Amygdala (tissue), 56 donors: ENCODE measurements around the gene RNF115.
"Not testable (repeated sequence)": the region's sequence is repeated elsewhere in the genome, so short reads cannot be mapped to it uniquely, and the experiment has no call there.

Experiments used
- DNase-seq, 56 donors: peaks; one replicate each; lab custom pipeline; 2025; lab: John Stamatoyannopoulos, UW

Gene RNF115

GRCh38 chr1:145823565-145824498 lies at the start of gene RNF115, which contains the start of gene POLR3C:
TSS of gene RNF115 (minus strand) at chr1:145824095. CDS start at chr1:145823873, 222 bp downstream.
TSS of gene POLR3C (plus strand) at chr1:145824200. CDS start at chr1:145825777, 1,577 bp downstream.
- peak; percentile 28 to 92 (median 80) for DNase-seq

- peak in 46 of 56 donors; percentile 6 to 72 (median 36) for DNase-seq
Measured at GRCh38 chr1:145871994-145872924, 48.4 kb upstream of the RNF115 start.

GRCh38 chr1:145868232-145868631 lies 44.3 kb upstream of the RNF115 start:
- no peak for DNase-seq

- DNase-seq = no peak
Measured at GRCh38 chr1:145863282-145864018, 39.6 kb upstream of the RNF115 start.

GRCh38 chr1:145859491-145860023 lies 35.7 kb upstream of the RNF115 start:
- peak in 55 of 56 donors; percentile 35 to 86 (median 67) for DNase-seq

- peak; percentile 44 to 93 (median 86) for DNase-seq
Measured at GRCh38 chr1:145858901-145859490, 35.1 kb upstream of the RNF115 start, which contains the start of gene PIAS3. TSS of gene PIAS3 (minus strand) at chr1:145859081. CDS start at chr1:145858990, 91 bp downstream.

- DNase-seq = peak in 27 of 56 donors; percentile 18 to 78 (median 40)
Measured at GRCh38 chr1:145858238-145858900, 34.5 kb upstream of the RNF115 start.

- DNase-seq = no peak
Measured at GRCh38 chr1:145857170-145857569, 33.3 kb upstream of the RNF115 start.

GRCh38 chr1:145855426-145855948 lies 31.6 kb upstream of the RNF115 start:
- DNase-seq = no peak

- DNase-seq = no peak
Measured at GRCh38 chr1:145849356-145850160, 25.7 kb upstream of the RNF115 start.

GRCh38 chr1:145847827-145848226 lies 23.9 kb upstream of the RNF115 start:
- DNase-seq = no peak

GRCh38 chr1:145846201-145846612 lies 22.3 kb upstream of the RNF115 start:
- peak in 7 of 56 donors; percentile 6 to 43 (median 17) for DNase-seq

- peak in 52 of 56 donors; percentile 11 to 78 (median 47) for DNase-seq
Measured at GRCh38 chr1:145845514-145846161, 21.7 kb upstream of the RNF115 start, which contains the start of gene NUDT17. TSS of gene NUDT17 (plus strand) at chr1:145845630. CDS start at chr1:145845641, 11 bp downstream.

GRCh38 chr1:145845144-145845513 lies 21.2 kb upstream of the RNF115 start:
- DNase-seq = no peak

- no peak for DNase-seq
Measured at GRCh38 chr1:145843031-145843430, 19.1 kb upstream of the RNF115 start.

GRCh38 chr1:145837656-145838055 lies 13.8 kb upstream of the RNF115 start:
- DNase-seq = no peak

- DNase-seq = not testable (repeated sequence)
Measured at GRCh38 chr1:145830810-145831209, 6.9 kb upstream of the RNF115 start.
